Measurements from ENCODE around the gene RNASE11. TPM values are rescaled to one million over a fixed set of nuclear protein-coding genes. Genes with fewer than 3 reads are reported as not detected.
"Not testable (repeated sequence)": the region's sequence is repeated elsewhere in the genome, so short reads cannot be mapped to it uniquely, and the experiment has no call there.

RNASE11 gene
- polyA plus RNA-seq, 1 of the 3 experiments (the other 2 are of a cell fraction), result not detected

DNA sequence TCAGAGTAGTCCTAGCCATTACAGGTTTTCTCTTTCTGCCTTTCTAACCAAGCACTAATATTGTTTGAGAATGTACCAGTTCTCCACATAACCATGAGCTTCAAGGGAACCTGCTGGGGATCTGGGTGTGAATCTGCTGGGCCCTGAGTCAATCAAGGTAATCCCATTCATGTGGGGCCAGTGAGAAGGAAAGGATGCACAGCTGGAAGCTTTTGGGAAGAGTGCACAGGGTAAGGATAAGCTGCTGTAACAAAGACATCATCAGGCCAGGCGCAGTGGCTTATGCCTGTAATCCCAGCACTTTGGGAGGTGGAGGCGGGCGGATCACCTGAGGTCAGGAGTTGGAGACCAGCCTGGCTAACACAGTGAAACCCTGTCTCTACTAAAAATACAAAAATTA is 7.9 kb upstream of the RNASE11 start:
- DNase-seq; POLR2A ChIA-PET; H3K9me3 ChIP-seq; H3K4me2 ChIP-seq; H3K9ac ChIP-seq; H3K4me1 ChIP-seq (ENCODE audit: control insufficient read depth in 1 of 2, insufficient read depth in 2 of 2, low read depth in 1 of 2, low read length in 1 of 2); H3K79me2 ChIP-seq (ENCODE audit: insufficient read depth); H4K20me1 ChIP-seq (ENCODE audit: insufficient read depth); H3K36me3 ChIP-seq (replicated peaks in 1 of 2; ENCODE audit: control insufficient read depth in 1 of 2, insufficient read depth in 2 of 2, low read length in 1 of 2); H3K27ac ChIP-seq (ENCODE audit: low read depth in 2 of 2, low read length in 1 of 2); H2AFZ ChIP-seq (ENCODE audit: low read depth); H3K4me3 ChIP-seq (ENCODE audit: low read depth in 2 of 2, low read length in 1 of 2); H3F3A ChIP-seq (replicated peaks; ENCODE audit: insufficient read depth); H3K9me2 ChIP-seq: not testable (repeated sequence)
- CTCF ChIA-PET, result interaction anchor here (1.1 to 1.6 kb wide), 2 partner anchors 11 to 13 kb away, joined by 3 read pairs; no protein-coding TSS in a partner anchor
- 32% methylated on average over 3 of the region's 3 CpGs for WGBS (ENCODE audit: low lambda C conversion rate)
- H3K27me3 ChIP-seq (ENCODE audit: insufficient read depth), result peaks cover 84% of the 10 kb centered on the region

GRCh38 chr14:20592574-20592973 is 4.8 kb upstream of the RNASE11 start:
- DNase-seq, result no peak
- Histone ChIP-seq H3K79me2 (ENCODE audit: insufficient read depth) (no peaks in the 10 kb centered on the region), H3K4me2 (peak overlapping the region; percentile 62; the same call in 1 of the 2 replicates), H3K9me2 (no peaks in the 10 kb centered on the region), H4K20me1 (ENCODE audit: insufficient read depth) (no peaks in the 10 kb centered on the region), H3K36me3 (replicated peaks in 1 of 2; ENCODE audit: control insufficient read depth in 1 of 2, insufficient read depth in 2 of 2, low read length in 1 of 2) (no peaks in the 10 kb centered on the region), H3K4me3 (ENCODE audit: low read depth in 2 of 2, low read length in 1 of 2) (peak overlapping the region in 1 of 2 experiments; percentile 9; a peak in 1 of 4 replicates), H3F3A (replicated peaks; ENCODE audit: insufficient read depth) (no peaks in the 10 kb centered on the region), H3K9ac (no peak overlapping the region), H3K9me3 (no peaks in the 10 kb centered on the region), H3K4me1 (ENCODE audit: control insufficient read depth in 1 of 2, insufficient read depth in 2 of 2, low read depth in 1 of 2, low read length in 1 of 2) (no peaks in the 10 kb centered on the region), H2AFZ (ENCODE audit: low read depth) (no peak overlapping the region), H3K27me3 (ENCODE audit: insufficient read depth) (peaks cover 73% of the 10 kb centered on the region), H3K27ac (ENCODE audit: low read depth in 2 of 2, low read length in 1 of 2) (no peak overlapping the region)
- ChIA-PET POLR2A (no interaction called here), CTCF (no interaction called here)
- TF ChIP-seq JUND (IDR thresholded peaks at IDR 0.05) (no peak), ELF1 (IDR thresholded peaks at IDR 0.05) (no peak)
- whole genome bisulfite sequencing (ENCODE audit: low lambda C conversion rate), result 3% methylated on average over 1 of the region's 1 CpG

GRCh38 chr14:20591235-20591634 is 3.4 kb upstream of the RNASE11 start, which contains the start of gene RNASE12:
TSS of gene RNASE12 (minus strand) at chr14:20591376. CDS start at chr14:20590723, 653 bp downstream.
- WGBS (ENCODE audit: low lambda C conversion rate), result 15% methylated on average over 4 of the region's 4 CpGs
- no peak within 1 kb of the TSS for H2AFZ ChIP-seq (ENCODE audit: low read depth)
- H3K9me3 ChIP-seq, result no peaks in the 10 kb centered on the region
- H3F3A ChIP-seq (replicated peaks; ENCODE audit: insufficient read depth), result no peaks in the 10 kb centered on the region
- H3K27me3 ChIP-seq (ENCODE audit: insufficient read depth), result peaks cover 67% of the 10 kb centered on the region
- no peaks in the 10 kb centered on the region for H3K4me1 ChIP-seq (ENCODE audit: control insufficient read depth in 1 of 2, insufficient read depth in 2 of 2, low read depth in 1 of 2, low read length in 1 of 2)
- no peaks in the 10 kb centered on the region for H3K36me3 ChIP-seq (replicated peaks in 1 of 2; ENCODE audit: control insufficient read depth in 1 of 2, insufficient read depth in 2 of 2, low read length in 1 of 2)
- no peaks in the 10 kb centered on the region for H3K9me2 ChIP-seq
- ChIA-PET POLR2A (no interaction called here), CTCF (no interaction called here)
- DNase-seq, result no peak
- no peaks in the 10 kb centered on the region for H4K20me1 ChIP-seq (ENCODE audit: insufficient read depth)
- H3K27ac ChIP-seq (ENCODE audit: low read depth in 2 of 2, low read length in 1 of 2), result no peak within 1 kb of the TSS
- H3K79me2 ChIP-seq (ENCODE audit: insufficient read depth), result no peaks in the 10 kb centered on the region
- H3K4me2 ChIP-seq, result peak within 1 kb of the TSS; percentile 62
- H3K4me3 ChIP-seq (ENCODE audit: low read depth in 2 of 2, low read length in 1 of 2), result peak within 1 kb of the TSS in 1 of 2 experiments; percentile 9; a peak in 1 of 4 replicates
- no peak within 1 kb of the TSS for H3K9ac ChIP-seq
- TF ChIP-seq MXI1 (IDR thresholded peaks at IDR 0.05; ENCODE audit: low read depth, low read length) (no peak), RXRA (IDR thresholded peaks at IDR 0.05; ENCODE audit: borderline replicate concordance, low read depth) (no peak), IRF3 (IDR thresholded peaks at IDR 0.05; ENCODE audit: low read depth, low read length) (no peak), CHD2 (IDR thresholded peaks at IDR 0.05; ENCODE audit: low read length, partially characterized antibody) (no peak), RAD21 (IDR thresholded peaks at IDR 0.05; ENCODE audit: low read length) (no peak), FOXJ3 (CRISPR knock-in tag; IDR thresholded peaks at IDR 0.05) (no peak), RFX5 (IDR thresholded peaks at IDR 0.05; ENCODE audit: low read length) (no peak)
- TF ChIP-seq, protein P1, sequence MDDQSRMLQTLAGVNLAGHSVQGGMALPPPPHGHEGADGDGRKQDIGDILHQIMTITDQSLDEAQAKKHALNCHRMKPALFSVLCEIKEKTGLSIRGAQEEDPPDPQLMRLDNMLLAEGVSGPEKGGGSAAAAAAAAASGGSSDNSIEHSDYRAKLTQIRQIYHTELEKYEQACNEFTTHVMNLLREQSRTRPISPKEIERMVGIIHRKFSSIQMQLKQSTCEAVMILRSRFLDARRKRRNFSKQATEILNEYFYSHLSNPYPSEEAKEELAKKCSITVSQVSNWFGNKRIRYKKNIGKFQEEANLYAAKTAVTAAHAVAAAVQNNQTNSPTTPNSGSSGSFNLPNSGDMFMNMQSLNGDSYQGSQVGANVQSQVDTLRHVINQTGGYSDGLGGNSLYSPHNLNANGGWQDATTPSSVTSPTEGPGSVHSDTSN (IDR thresholded peaks at IDR 0.05), result no peak
- TF ChIP-seq, protein P2, sequence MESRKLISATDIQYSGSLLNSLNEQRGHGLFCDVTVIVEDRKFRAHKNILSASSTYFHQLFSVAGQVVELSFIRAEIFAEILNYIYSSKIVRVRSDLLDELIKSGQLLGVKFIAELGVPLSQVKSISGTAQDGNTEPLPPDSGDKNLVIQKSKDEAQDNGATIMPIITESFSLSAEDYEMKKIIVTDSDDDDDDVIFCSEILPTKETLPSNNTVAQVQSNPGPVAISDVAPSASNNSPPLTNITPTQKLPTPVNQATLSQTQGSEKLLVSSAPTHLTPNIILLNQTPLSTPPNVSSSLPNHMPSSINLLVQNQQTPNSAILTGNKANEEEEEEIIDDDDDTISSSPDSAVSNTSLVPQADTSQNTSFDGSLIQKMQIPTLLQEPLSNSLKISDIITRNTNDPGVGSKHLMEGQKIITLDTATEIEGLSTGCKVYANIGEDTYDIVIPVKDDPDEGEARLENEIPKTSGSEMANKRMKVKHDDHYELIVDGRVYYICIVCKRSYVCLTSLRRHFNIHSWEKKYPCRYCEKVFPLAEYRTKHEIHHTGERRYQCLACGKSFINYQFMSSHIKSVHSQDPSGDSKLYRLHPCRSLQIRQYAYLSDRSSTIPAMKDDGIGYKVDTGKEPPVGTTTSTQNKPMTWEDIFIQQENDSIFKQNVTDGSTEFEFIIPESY (IDR thresholded peaks at IDR 0.05; ENCODE audit: borderline replicate concordance, low read depth), result no peak
- TF ChIP-seq, protein P3, sequence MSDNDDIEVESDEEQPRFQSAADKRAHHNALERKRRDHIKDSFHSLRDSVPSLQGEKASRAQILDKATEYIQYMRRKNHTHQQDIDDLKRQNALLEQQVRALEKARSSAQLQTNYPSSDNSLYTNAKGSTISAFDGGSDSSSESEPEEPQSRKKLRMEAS (IDR thresholded peaks at IDR 0.05; ENCODE audit: low read depth), result no peak
- TF ChIP-seq, protein P4, sequence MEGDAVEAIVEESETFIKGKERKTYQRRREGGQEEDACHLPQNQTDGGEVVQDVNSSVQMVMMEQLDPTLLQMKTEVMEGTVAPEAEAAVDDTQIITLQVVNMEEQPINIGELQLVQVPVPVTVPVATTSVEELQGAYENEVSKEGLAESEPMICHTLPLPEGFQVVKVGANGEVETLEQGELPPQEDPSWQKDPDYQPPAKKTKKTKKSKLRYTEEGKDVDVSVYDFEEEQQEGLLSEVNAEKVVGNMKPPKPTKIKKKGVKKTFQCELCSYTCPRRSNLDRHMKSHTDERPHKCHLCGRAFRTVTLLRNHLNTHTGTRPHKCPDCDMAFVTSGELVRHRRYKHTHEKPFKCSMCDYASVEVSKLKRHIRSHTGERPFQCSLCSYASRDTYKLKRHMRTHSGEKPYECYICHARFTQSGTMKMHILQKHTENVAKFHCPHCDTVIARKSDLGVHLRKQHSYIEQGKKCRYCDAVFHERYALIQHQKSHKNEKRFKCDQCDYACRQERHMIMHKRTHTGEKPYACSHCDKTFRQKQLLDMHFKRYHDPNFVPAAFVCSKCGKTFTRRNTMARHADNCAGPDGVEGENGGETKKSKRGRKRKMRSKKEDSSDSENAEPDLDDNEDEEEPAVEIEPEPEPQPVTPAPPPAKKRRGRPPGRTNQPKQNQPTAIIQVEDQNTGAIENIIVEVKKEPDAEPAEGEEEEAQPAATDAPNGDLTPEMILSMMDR (IDR thresholded peaks at IDR 0.05), result no peak

All from SK-N-SH (cell line).